HUDEP-2 (cell line): ENCODE measurements around the gene AKAP13.
A peak's percentile ranks its signal among the peaks of the same experiment; 100 is the strongest.
"Not testable (repeated sequence)": the region's sequence is repeated elsewhere in the genome, so short reads cannot be mapped to it uniquely, and the experiment has no call there.

Experiments used
- DNase-seq, 76 experiments: peaks; one replicate each; lab custom pipeline; 2025; ENCODE audit not compliant: unreplicated experiment in 76 of 76; lab: John Stamatoyannopoulos, UW

AKAP13 gene

GRCh38 chr15:85470563-85471271 is 90.3 kb downstream of the AKAP13 start:
- DNase-seq, result no peak

- no peak for DNase-seq
Observed at GRCh38 chr15:85472349-85472748, 91.9 kb downstream of the AKAP13 start.

GRCh38 chr15:85473455-85473854 is 93.1 kb downstream of the AKAP13 start:
- no peak for DNase-seq

GRCh38 chr15:85474700-85475316 is 94.4 kb downstream of the AKAP13 start:
- DNase-seq, result no peak

- no peak for DNase-seq
Observed at GRCh38 chr15:85475317-85475701, 94.9 kb downstream of the AKAP13 start.

- DNase-seq, result no peak
Observed at GRCh38 chr15:85475711-85476110, 95.3 kb downstream of the AKAP13 start.

- DNase-seq, result no peak
Observed at GRCh38 chr15:85477061-85477460, 96.7 kb downstream of the AKAP13 start.

- DNase-seq, result no peak
Observed at GRCh38 chr15:85477730-85478129, 97.3 kb downstream of the AKAP13 start.

- no peak for DNase-seq
Observed at GRCh38 chr15:85479071-85479647, 98.8 kb downstream of the AKAP13 start.

GRCh38 chr15:85480923-85481322 is 100.5 kb downstream of the AKAP13 start:
- no peak for DNase-seq

- not testable (repeated sequence) for DNase-seq
Observed at GRCh38 chr15:85481543-85481942, 101.1 kb downstream of the AKAP13 start.

- no peak for DNase-seq
Observed at GRCh38 chr15:85482894-85483293, 102.5 kb downstream of the AKAP13 start.

GRCh38 chr15:85483955-85484354 is 103.6 kb downstream of the AKAP13 start:
- DNase-seq, result not testable (repeated sequence)

- DNase-seq, result not testable (repeated sequence)
Observed at GRCh38 chr15:85484923-85485322, 104.5 kb downstream of the AKAP13 start.

GRCh38 chr15:85485956-85486567 is 105.7 kb downstream of the AKAP13 start:
- DNase-seq, result peak in 54 of 76 experiments; percentile 1 to 74 (median 39)

GRCh38 chr15:85487796-85488195 is 107.4 kb downstream of the AKAP13 start:
- DNase-seq, result not testable (repeated sequence)

- DNase-seq, result no peak
Observed at GRCh38 chr15:85488997-85489396, 108.6 kb downstream of the AKAP13 start.

- DNase-seq, result no peak
Observed at GRCh38 chr15:85489773-85490493, 109.5 kb downstream of the AKAP13 start.

GRCh38 chr15:85490856-85491255 is 110.5 kb downstream of the AKAP13 start:
- no peak for DNase-seq

GRCh38 chr15:85491691-85492090 is 111.3 kb downstream of the AKAP13 start:
- DNase-seq, result no peak

- no peak for DNase-seq
Observed at GRCh38 chr15:85492406-85492805, 112.0 kb downstream of the AKAP13 start.
